Trophoblast cell (in vitro differentiated cells and primary cell): Measurements from ENCODE around the gene ANXA8.
"Not testable (repeated sequence)": the region's sequence is repeated elsewhere in the genome, so short reads cannot be mapped to it uniquely, and the experiment has no call there.

Experiments
- DNase-seq, 2 donors: peaks; one replicate each; pipeline ENCODE4 v3.0.0-alpha.2; 2016
- H2AFZ ChIP-seq: 2 replicates; pipeline ENCODE4 v1.6.1; 2013; ENCODE audit warnings: low read length, moderate library complexity, mild to moderate bottlenecking; ENCODE audit not compliant: insufficient read depth, poor library complexity
- H2AK5ac ChIP-seq: 2 replicates; pipeline ENCODE4 v1.6.1; 2013; ENCODE audit warnings: mild to moderate bottlenecking, low read length
- H2BK120ac ChIP-seq: 2 replicates; pipeline ENCODE4 v1.6.1; 2013; ENCODE audit warnings: low read length, mild to moderate bottlenecking, moderate library complexity; ENCODE audit not compliant: insufficient read depth, poor library complexity
- H2BK12ac ChIP-seq: 2 replicates; pipeline ENCODE4 v1.6.1; 2013; ENCODE audit warnings: mild to moderate bottlenecking, low read length, moderate library complexity
- H2BK5ac ChIP-seq: 2 replicates; pipeline ENCODE4 v1.6.1; 2013; ENCODE audit warnings: low read length, low read depth, moderate library complexity, mild to moderate bottlenecking; ENCODE audit not compliant: poor library complexity
- H3K14ac ChIP-seq: 2 replicates; pipeline ENCODE4 v1.6.1; 2013; ENCODE audit warnings: mild to moderate bottlenecking, low read length
- H3K18ac ChIP-seq: 2 replicates; pipeline ENCODE4 v1.6.1; 2013; ENCODE audit warnings: mild to moderate bottlenecking, low read length
- H3K23ac ChIP-seq: 2 replicates; pipeline ENCODE4 v1.6.1; 2013; ENCODE audit warnings: low read length
- H3K27ac ChIP-seq: 2 replicates; pipeline ENCODE4 v1.5.1; 2013; ENCODE audit warnings: low read depth, mild to moderate bottlenecking, inconsistent platforms, low read length, moderate library complexity
- H3K27me3 ChIP-seq: 2 replicates; pipeline ENCODE4 v1.6.1; 2013; ENCODE audit warnings: inconsistent platforms, mild to moderate bottlenecking, low read length, moderate library complexity; ENCODE audit not compliant: insufficient read depth
- H3K36me3 ChIP-seq, 2 experiments: 1 replicate in 1 of 2; 2 replicates in 1 of 2; pipeline ENCODE4 v1.6.1; 2013; ENCODE audit warnings: low read length in 2 of 2, mild to moderate bottlenecking in 2 of 2, moderate library complexity in 1 of 2; ENCODE audit not compliant: insufficient read depth in 2 of 2, control insufficient read depth in 1 of 2
- H3K4ac ChIP-seq: 2 replicates; pipeline ENCODE4 v1.6.1; 2013; ENCODE audit warnings: low read depth, mild to moderate bottlenecking, low read length, moderate library complexity
- H3K4me1 ChIP-seq, 2 experiments: 1 replicate in 1 of 2; 2 replicates in 1 of 2; pipeline ENCODE4 v1.6.1; 2013; ENCODE audit warnings: low read length in 2 of 2, mild to moderate bottlenecking in 2 of 2, moderate library complexity in 1 of 2; ENCODE audit not compliant: insufficient read depth in 2 of 2, control insufficient read depth in 1 of 2
- H3K4me2 ChIP-seq: 2 replicates; pipeline ENCODE4 v1.6.1; 2013; ENCODE audit warnings: inconsistent platforms, mild to moderate bottlenecking, low read length, moderate library complexity
- H3K4me3 ChIP-seq: 2 replicates; pipeline ENCODE4 v1.5.1; 2013; ENCODE audit warnings: mild to moderate bottlenecking, low read depth, low read length, inconsistent platforms
- H3K79me1 ChIP-seq: one replicate; pipeline ENCODE4 v1.6.1; 2013; ENCODE audit warnings: low read length
- H3K79me2 ChIP-seq: 2 replicates; pipeline ENCODE4 v1.6.1; 2013; ENCODE audit warnings: low read length, mild to moderate bottlenecking; ENCODE audit not compliant: control insufficient read depth, insufficient read depth, poor library complexity
- H3K9ac ChIP-seq: 2 replicates; pipeline ENCODE4 v1.6.1; 2013; ENCODE audit warnings: mild to moderate bottlenecking, low read length
- H3K9me3 ChIP-seq: 2 replicates; pipeline ENCODE4 v1.6.1; 2013; ENCODE audit warnings: low read depth, mild to moderate bottlenecking, control low read depth, inconsistent platforms, low read length; ENCODE audit not compliant: insufficient read depth
- H4K12ac ChIP-seq: 2 replicates; pipeline ENCODE4 v1.6.1; 2013; ENCODE audit warnings: low read depth, mild to moderate bottlenecking, low read length, moderate library complexity
- H4K8ac ChIP-seq: 2 replicates; pipeline ENCODE4 v1.6.1; 2013; ENCODE audit warnings: low read depth, mild to moderate bottlenecking, low read length, moderate library complexity
- H4K91ac ChIP-seq: one replicate; pipeline ENCODE4 v1.6.1; 2013; ENCODE audit warnings: low read depth, mild to moderate bottlenecking, low read length, moderate library complexity
- WGBS: extraction: QIAGEN DNeasy Blood & Tissue Kit; methylation state at CpG from one replicate; pipeline ENCODE4 v1.1.7; 2013; ENCODE audit warnings: missing lambda C conversion rate; ENCODE audit not compliant: insufficient read length, insufficient coverage; ENCODE audit errors: extremely low coverage; 5-methylcytosine and 5-hydroxymethylcytosine counted together

Gene ANXA8

GRCh38 chr10:47482367-47482766 is 1.5 kb downstream of the ANXA8 start:
- H3K79me1 ChIP-seq, H3K14ac ChIP-seq, H3K36me3 ChIP-seq, H3K4me3 ChIP-seq, H3K4me2 ChIP-seq, H3K27me3 ChIP-seq, H3K9me3 ChIP-seq, H2BK5ac ChIP-seq, H3K4me1 ChIP-seq, H3K27ac ChIP-seq, H2BK120ac ChIP-seq, DNase-seq, H4K8ac ChIP-seq, H3K23ac ChIP-seq, H4K12ac ChIP-seq, H2BK12ac ChIP-seq, H2AFZ ChIP-seq, H2AK5ac ChIP-seq, H3K9ac ChIP-seq, H3K79me2 ChIP-seq, H3K4ac ChIP-seq, H4K91ac ChIP-seq, H3K18ac ChIP-seq: not testable (repeated sequence)
- WGBS, result no CpG with 5 or more reads among the region's 1 CpG

GRCh38 chr10:47481768-47482181 is 2.1 kb downstream of the ANXA8 start:
- peak overlapping the region; percentile 38 for H2BK120ac ChIP-seq
- H3K79me1 ChIP-seq, H3K79me2 ChIP-seq, H2AK5ac ChIP-seq, H3K4ac ChIP-seq, H2BK12ac ChIP-seq, H4K12ac ChIP-seq, H3K4me2 ChIP-seq, H2AFZ ChIP-seq, H3K9me3 ChIP-seq, H3K4me1 ChIP-seq, H3K4me3 ChIP-seq, H3K9ac ChIP-seq, H3K23ac ChIP-seq, H3K27me3 ChIP-seq, H3K18ac ChIP-seq, H3K36me3 ChIP-seq: not testable (repeated sequence)
- peak overlapping the region; percentile 46 for H2BK5ac ChIP-seq
- no CpG with 5 or more reads among the region's 6 CpGs for WGBS
- peak overlapping the region; percentile 55 for H3K27ac ChIP-seq
- H3K14ac ChIP-seq, result peak overlapping the region; percentile 53
- peak overlapping the region; percentile 80 for H4K91ac ChIP-seq
- DNase-seq, result peak; percentile 27 to 44
- peak overlapping the region; percentile 35 for H4K8ac ChIP-seq

GRCh38 chr10:47481182-47481766 is 2.6 kb downstream of the ANXA8 start:
- DNase-seq, result peak; percentile 84 to 89
- H3K4ac ChIP-seq, H3K14ac ChIP-seq, H3K4me3 ChIP-seq, H3K27me3 ChIP-seq, H3K79me2 ChIP-seq, H3K9me3 ChIP-seq, H3K27ac ChIP-seq, H3K18ac ChIP-seq, H2BK120ac ChIP-seq, H3K4me1 ChIP-seq, H4K12ac ChIP-seq, H2AK5ac ChIP-seq, H2BK12ac ChIP-seq, H2AFZ ChIP-seq, H3K9ac ChIP-seq, H3K36me3 ChIP-seq, H2BK5ac ChIP-seq, H3K79me1 ChIP-seq, H4K8ac ChIP-seq, H3K4me2 ChIP-seq, H3K23ac ChIP-seq: not testable (repeated sequence)
- WGBS, result no CpG with 5 or more reads among the region's 10 CpGs
- peak overlapping the region; percentile 24 for H4K91ac ChIP-seq

GRCh38 chr10:47480133-47480532 is 3.8 kb downstream of the ANXA8 start:
- WGBS, result no CpG with 5 or more reads among the region's 3 CpGs
- not testable (repeated sequence) for H3K14ac ChIP-seq, H3K27me3 ChIP-seq, H4K91ac ChIP-seq, H3K23ac ChIP-seq, H4K12ac ChIP-seq, H3K18ac ChIP-seq, H4K8ac ChIP-seq, H3K4ac ChIP-seq, H3K36me3 ChIP-seq, H3K4me3 ChIP-seq, DNase-seq, H2BK5ac ChIP-seq, H2AK5ac ChIP-seq, H2BK12ac ChIP-seq, H3K27ac ChIP-seq, H3K9ac ChIP-seq, H3K79me1 ChIP-seq, H3K4me1 ChIP-seq, H3K9me3 ChIP-seq, H3K4me2 ChIP-seq, H2BK120ac ChIP-seq, H2AFZ ChIP-seq, H3K79me2 ChIP-seq
